ENCODE measurements around the gene PEX5.

DNA sequence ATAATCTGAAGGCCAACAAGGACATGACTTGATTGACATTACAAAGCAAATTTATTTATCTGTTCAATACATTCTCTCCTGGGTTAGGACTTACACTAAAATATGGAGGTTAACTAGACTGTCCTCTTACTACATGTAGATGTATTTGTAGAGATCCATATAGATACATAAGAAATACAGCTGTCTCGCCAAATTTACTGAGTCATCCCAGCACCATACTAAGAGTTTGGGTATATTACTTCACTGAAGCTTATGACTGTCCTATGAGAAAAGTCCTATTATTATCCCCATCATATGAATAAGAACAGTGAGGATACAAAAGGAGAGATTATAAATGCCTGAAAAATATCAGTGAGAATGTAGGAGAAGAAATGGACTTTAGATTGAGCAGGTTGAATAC is 69.6 kb downstream of the PEX5 start:
- TF ChIP-seq, protein P1, sequence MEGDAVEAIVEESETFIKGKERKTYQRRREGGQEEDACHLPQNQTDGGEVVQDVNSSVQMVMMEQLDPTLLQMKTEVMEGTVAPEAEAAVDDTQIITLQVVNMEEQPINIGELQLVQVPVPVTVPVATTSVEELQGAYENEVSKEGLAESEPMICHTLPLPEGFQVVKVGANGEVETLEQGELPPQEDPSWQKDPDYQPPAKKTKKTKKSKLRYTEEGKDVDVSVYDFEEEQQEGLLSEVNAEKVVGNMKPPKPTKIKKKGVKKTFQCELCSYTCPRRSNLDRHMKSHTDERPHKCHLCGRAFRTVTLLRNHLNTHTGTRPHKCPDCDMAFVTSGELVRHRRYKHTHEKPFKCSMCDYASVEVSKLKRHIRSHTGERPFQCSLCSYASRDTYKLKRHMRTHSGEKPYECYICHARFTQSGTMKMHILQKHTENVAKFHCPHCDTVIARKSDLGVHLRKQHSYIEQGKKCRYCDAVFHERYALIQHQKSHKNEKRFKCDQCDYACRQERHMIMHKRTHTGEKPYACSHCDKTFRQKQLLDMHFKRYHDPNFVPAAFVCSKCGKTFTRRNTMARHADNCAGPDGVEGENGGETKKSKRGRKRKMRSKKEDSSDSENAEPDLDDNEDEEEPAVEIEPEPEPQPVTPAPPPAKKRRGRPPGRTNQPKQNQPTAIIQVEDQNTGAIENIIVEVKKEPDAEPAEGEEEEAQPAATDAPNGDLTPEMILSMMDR (IDR thresholded peaks at IDR 0.05; ENCODE audit: control extremely low read depth in 1 of 3, insufficient read depth in 1 of 3, low read depth in 1 of 3, low read length in 3 of 3): no peak
- TF ChIP-seq YY1 (IDR thresholded peaks at IDR 0.05; ENCODE audit: low read depth, low read length) (no peak), POLR2A (IDR thresholded peaks at IDR 0.05; ENCODE audit: control extremely low read depth in 1 of 2, low read depth in 2 of 2, low read length in 2 of 2) (no peak), POLR2AphosphoS5 (IDR thresholded peaks at IDR 0.05; ENCODE audit: low read depth, low read length) (no peak), ZNF274 (IDR thresholded peaks at IDR 0.05; ENCODE audit: borderline replicate concordance, extremely low read depth, low read length) (no peak), JUND (IDR thresholded peaks at IDR 0.05; ENCODE audit: low read length) (no peak), CBX5 (IDR thresholded peaks at IDR 0.05; ENCODE audit: low read depth, low read length) (no peak), SIRT6 (IDR thresholded peaks at IDR 0.05; ENCODE audit: low read length) (no peak), GABPA (IDR thresholded peaks at IDR 0.05; ENCODE audit: borderline replicate concordance, insufficient read depth, low read length) (no peak)
- TF ChIP-seq, protein P2, sequence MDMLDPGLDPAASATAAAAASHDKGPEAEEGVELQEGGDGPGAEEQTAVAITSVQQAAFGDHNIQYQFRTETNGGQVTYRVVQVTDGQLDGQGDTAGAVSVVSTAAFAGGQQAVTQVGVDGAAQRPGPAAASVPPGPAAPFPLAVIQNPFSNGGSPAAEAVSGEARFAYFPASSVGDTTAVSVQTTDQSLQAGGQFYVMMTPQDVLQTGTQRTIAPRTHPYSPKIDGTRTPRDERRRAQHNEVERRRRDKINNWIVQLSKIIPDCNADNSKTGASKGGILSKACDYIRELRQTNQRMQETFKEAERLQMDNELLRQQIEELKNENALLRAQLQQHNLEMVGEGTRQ (IDR thresholded peaks at IDR 0.05; ENCODE audit: low read length): no peak
- TF ChIP-seq, protein P3, sequence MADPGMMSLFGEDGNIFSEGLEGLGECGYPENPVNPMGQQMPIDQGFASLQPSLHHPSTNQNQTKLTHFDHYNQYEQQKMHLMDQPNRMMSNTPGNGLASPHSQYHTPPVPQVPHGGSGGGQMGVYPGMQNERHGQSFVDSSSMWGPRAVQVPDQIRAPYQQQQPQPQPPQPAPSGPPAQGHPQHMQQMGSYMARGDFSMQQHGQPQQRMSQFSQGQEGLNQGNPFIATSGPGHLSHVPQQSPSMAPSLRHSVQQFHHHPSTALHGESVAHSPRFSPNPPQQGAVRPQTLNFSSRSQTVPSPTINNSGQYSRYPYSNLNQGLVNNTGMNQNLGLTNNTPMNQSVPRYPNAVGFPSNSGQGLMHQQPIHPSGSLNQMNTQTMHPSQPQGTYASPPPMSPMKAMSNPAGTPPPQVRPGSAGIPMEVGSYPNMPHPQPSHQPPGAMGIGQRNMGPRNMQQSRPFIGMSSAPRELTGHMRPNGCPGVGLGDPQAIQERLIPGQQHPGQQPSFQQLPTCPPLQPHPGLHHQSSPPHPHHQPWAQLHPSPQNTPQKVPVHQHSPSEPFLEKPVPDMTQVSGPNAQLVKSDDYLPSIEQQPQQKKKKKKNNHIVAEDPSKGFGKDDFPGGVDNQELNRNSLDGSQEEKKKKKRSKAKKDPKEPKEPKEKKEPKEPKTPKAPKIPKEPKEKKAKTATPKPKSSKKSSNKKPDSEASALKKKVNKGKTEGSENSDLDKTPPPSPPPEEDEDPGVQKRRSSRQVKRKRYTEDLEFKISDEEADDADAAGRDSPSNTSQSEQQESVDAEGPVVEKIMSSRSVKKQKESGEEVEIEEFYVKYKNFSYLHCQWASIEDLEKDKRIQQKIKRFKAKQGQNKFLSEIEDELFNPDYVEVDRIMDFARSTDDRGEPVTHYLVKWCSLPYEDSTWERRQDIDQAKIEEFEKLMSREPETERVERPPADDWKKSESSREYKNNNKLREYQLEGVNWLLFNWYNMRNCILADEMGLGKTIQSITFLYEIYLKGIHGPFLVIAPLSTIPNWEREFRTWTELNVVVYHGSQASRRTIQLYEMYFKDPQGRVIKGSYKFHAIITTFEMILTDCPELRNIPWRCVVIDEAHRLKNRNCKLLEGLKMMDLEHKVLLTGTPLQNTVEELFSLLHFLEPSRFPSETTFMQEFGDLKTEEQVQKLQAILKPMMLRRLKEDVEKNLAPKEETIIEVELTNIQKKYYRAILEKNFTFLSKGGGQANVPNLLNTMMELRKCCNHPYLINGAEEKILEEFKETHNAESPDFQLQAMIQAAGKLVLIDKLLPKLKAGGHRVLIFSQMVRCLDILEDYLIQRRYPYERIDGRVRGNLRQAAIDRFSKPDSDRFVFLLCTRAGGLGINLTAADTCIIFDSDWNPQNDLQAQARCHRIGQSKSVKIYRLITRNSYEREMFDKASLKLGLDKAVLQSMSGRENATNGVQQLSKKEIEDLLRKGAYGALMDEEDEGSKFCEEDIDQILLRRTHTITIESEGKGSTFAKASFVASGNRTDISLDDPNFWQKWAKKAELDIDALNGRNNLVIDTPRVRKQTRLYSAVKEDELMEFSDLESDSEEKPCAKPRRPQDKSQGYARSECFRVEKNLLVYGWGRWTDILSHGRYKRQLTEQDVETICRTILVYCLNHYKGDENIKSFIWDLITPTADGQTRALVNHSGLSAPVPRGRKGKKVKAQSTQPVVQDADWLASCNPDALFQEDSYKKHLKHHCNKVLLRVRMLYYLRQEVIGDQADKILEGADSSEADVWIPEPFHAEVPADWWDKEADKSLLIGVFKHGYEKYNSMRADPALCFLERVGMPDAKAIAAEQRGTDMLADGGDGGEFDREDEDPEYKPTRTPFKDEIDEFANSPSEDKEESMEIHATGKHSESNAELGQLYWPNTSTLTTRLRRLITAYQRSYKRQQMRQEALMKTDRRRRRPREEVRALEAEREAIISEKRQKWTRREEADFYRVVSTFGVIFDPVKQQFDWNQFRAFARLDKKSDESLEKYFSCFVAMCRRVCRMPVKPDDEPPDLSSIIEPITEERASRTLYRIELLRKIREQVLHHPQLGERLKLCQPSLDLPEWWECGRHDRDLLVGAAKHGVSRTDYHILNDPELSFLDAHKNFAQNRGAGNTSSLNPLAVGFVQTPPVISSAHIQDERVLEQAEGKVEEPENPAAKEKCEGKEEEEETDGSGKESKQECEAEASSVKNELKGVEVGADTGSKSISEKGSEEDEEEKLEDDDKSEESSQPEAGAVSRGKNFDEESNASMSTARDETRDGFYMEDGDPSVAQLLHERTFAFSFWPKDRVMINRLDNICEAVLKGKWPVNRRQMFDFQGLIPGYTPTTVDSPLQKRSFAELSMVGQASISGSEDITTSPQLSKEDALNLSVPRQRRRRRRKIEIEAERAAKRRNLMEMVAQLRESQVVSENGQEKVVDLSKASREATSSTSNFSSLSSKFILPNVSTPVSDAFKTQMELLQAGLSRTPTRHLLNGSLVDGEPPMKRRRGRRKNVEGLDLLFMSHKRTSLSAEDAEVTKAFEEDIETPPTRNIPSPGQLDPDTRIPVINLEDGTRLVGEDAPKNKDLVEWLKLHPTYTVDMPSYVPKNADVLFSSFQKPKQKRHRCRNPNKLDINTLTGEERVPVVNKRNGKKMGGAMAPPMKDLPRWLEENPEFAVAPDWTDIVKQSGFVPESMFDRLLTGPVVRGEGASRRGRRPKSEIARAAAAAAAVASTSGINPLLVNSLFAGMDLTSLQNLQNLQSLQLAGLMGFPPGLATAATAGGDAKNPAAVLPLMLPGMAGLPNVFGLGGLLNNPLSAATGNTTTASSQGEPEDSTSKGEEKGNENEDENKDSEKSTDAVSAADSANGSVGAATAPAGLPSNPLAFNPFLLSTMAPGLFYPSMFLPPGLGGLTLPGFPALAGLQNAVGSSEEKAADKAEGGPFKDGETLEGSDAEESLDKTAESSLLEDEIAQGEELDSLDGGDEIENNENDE (IDR thresholded peaks at IDR 0.05; ENCODE audit: insufficient replicate concordance, low read length): no peak
